ENCODE results near the gene SPRYD3. TPM values are rescaled to one million over a fixed set of nuclear protein-coding genes. Genes with fewer than 3 reads are reported as not detected.
A peak's percentile ranks its signal among the peaks of the same experiment; 100 is the strongest.
"Not testable (repeated sequence)": the region's sequence is repeated elsewhere in the genome, so short reads cannot be mapped to it uniquely, and the experiment has no call there.

Gene SPRYD3
- total RNA-seq, 2 experiments from 2014 or later, result 19.0 to 20.2 TPM

DNA sequence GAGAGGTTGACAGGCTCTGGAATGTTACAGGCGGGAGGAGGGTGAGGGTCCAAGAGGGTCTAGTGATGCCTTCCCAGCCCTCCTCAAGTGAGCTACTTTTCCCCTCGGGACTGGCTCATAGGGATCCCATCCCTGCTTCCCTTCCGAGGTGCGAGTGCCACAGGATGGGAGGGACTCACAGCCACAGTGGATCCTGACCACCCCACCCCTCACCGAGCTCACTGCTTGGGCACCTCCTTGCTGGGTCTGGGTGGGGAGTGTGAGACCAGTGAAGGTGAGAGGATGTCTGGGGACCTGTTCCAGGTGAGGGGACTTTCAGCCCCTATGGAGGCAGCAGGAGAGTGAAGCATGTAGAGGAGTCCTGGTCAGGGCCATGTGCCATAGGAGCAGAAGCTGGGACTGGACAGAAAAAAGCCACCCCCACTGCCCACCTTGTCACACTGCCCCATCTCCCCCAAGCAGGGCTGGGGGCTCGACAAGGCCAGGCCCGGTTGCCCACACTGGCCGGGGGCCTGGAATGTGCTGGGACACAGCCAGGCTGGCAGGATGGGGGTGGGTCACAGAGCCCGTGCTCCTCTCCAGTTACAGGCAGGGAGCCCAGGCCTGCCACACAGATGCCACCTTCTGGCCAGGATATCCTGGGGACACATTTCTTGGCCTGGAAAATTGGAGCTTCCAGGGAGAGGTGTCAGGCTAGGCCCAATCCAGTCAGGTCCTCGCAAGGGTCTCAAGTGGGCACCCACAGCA lies 31.0 kb downstream of the SPRYD3 start:
- no peak for DNase-seq
- Mint-ChIP-seq H3K9me3 (no peaks in the 10 kb centered on the region), H3K27me3 (peaks cover 10% of the 10 kb centered on the region), H3K27ac (peak overlapping the region; percentile 13), H3K36me3 (ENCODE audit: low read depth) (no peaks in the 10 kb centered on the region), H3K4me3 (peak overlapping the region; percentile 32), H3K4me1 (peaks cover 30% of the 10 kb centered on the region)
- CTCF ChIA-PET, result interaction anchor here (0.6 to 3.1 kb wide), 14 partner anchors 8 to 1082 kb away, joined by 3 to 20 read pairs (median 4); partner anchors contain the start of genes EIF4B and SOAT2
- POLR2A ChIA-PET, result no interaction called here

GRCh38 chr12:53047221-53048032 lies 31.8 kb downstream of the SPRYD3 start:
- POLR2A ChIA-PET, result no interaction called here
- Mint-ChIP-seq H3K27ac (peak overlapping the region; percentile 13), H3K36me3 (ENCODE audit: low read depth) (no peaks in the 10 kb centered on the region)

DNA sequence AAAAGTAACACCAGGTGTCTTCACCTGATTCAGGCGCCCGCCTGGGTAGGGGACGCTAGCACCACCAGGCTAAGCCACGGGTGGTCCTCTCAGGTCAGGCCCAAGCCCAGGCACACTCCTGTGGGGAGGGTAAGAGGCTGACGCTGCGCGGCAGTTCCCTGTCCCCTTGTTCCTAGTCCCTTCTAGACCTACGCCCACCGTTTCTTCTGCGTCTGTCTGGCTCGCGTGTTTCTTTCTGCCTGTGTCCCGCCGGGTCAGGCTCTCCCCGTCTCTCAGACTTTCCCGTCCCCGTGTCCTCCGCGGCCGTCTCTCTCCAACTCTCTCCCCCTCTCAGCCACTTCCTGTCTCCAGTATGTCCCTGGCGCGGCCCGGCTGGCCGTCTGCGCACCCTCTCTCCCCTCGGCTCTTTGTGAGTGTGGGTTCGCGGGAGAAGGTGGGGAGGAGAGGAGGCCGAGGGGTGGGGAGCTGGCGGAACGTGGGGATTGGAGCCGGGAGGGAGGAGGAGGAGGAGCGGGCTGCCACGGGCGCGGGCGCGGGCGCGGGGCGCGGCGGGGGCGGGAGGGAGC lies 32.5 kb downstream of the SPRYD3 start:
- CTCF ChIA-PET, result interaction anchor here (0.6 to 3.1 kb wide), 9 partner anchors 8 to 370 kb away, joined by 3 to 20 read pairs (median 8); partner anchors contain the start of genes SOAT2 and SPRYD3
- DNase-seq, result peak; percentile 42
- POLR2A ChIA-PET, result no interaction called here
- H3K9me3 Mint-ChIP-seq, result no peaks in the 10 kb centered on the region
- peaks cover 2% of the 10 kb centered on the region for H3K36me3 Mint-ChIP-seq (ENCODE audit: low read depth)
- H3K27me3 Mint-ChIP-seq, result peaks cover 10% of the 10 kb centered on the region
- peaks cover 30% of the 10 kb centered on the region for H3K4me1 Mint-ChIP-seq
- H3K4me3 Mint-ChIP-seq, result peak overlapping the region; percentile 92
- peak overlapping the region; percentile 87 for H3K27ac Mint-ChIP-seq

More at GRCh38 chr12:53047221-53048032, 31.8 kb downstream of the SPRYD3 start:
- DNase-seq, result peak; percentile 59
- Mint-ChIP-seq H3K27me3 (peaks cover 10% of the 10 kb centered on the region), H3K4me1 (peaks cover 30% of the 10 kb centered on the region), H3K9me3 (no peaks in the 10 kb centered on the region), H3K4me3 (peak overlapping the region; percentile 32)
- CTCF ChIA-PET, result interaction anchor here (0.6 to 3.1 kb wide), 11 partner anchors 9 to 246 kb away, joined by 3 to 20 read pairs (median 5); partner anchors contain the start of genes EIF4B and SOAT2

DNA sequence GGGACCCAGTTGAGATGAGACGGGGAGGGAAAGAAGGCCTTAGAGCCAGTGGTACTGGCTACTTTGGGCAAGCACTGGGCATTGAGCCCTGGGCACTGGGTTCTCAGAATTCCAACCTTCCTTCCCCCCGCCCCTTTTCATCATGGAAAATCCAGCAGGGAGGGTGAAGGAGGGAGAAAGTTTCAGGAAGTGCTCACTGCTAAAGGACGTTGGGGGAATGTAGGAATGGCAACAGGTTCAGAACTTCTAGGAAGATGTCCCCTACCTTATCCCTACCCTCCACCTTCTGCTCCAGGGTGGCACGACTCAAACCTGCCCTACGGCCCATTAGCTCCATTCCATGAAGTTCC lies 33.5 kb downstream of the SPRYD3 start:
- peak overlapping the region; percentile 92 for H3K4me3 Mint-ChIP-seq

GRCh38 chr12:53044896-53045695 lies 34.1 kb downstream of the SPRYD3 start:
- Mint-ChIP-seq H3K27ac (no peak overlapping the region), H3K36me3 (ENCODE audit: low read depth) (peaks cover 14% of the 10 kb centered on the region), H3K9me3 (no peaks in the 10 kb centered on the region), H3K4me1 (peaks cover 30% of the 10 kb centered on the region), H3K27me3 (peaks cover 10% of the 10 kb centered on the region), H3K4me3 (no peak overlapping the region)
- DNase-seq, result no peak
- ChIA-PET POLR2A (no interaction called here), CTCF (interaction anchor here (0.6 to 3.2 kb wide), 7 partner anchors 9 to 178 kb away, joined by 3 to 13 read pairs (median 4); partner anchors contain the start of gene IGFBP6)

More for the DNA sequence above, 33.5 kb downstream of the SPRYD3 start:
- ChIA-PET POLR2A (no interaction called here), CTCF (interaction anchor here (1.1 to 3.2 kb wide), 7 partner anchors 9 to 52 kb away, joined by 3 to 13 read pairs (median 8); partner anchors contain the start of genes IGFBP6 and SPRYD3)
- Mint-ChIP-seq H3K4me1 (peaks cover 30% of the 10 kb centered on the region), H3K27ac (no peak overlapping the region), H3K27me3 (peaks cover 10% of the 10 kb centered on the region), H3K9me3 (no peaks in the 10 kb centered on the region), H3K36me3 (ENCODE audit: low read depth) (peaks cover 9% of the 10 kb centered on the region)
- DNase-seq, result no peak

GRCh38 chr12:53044052-53044581 lies 35.1 kb downstream of the SPRYD3 start:
- H3K9me3 Mint-ChIP-seq, result no peaks in the 10 kb centered on the region
- H3K36me3 Mint-ChIP-seq (ENCODE audit: low read depth), result peaks cover 21% of the 10 kb centered on the region
- ChIA-PET CTCF (interaction anchor here (1.3 to 3.2 kb wide), 5 partner anchors 10 to 36 kb away, joined by 3 to 13 read pairs (median 6); partner anchors contain the start of gene SPRYD3), POLR2A (no interaction called here)
- H3K27ac Mint-ChIP-seq, result no peak overlapping the region
- H3K4me1 Mint-ChIP-seq, result peaks cover 32% of the 10 kb centered on the region
- DNase-seq, result no peak
- H3K27me3 Mint-ChIP-seq, result peaks cover 10% of the 10 kb centered on the region
- no peak overlapping the region for H3K4me3 Mint-ChIP-seq

DNA sequence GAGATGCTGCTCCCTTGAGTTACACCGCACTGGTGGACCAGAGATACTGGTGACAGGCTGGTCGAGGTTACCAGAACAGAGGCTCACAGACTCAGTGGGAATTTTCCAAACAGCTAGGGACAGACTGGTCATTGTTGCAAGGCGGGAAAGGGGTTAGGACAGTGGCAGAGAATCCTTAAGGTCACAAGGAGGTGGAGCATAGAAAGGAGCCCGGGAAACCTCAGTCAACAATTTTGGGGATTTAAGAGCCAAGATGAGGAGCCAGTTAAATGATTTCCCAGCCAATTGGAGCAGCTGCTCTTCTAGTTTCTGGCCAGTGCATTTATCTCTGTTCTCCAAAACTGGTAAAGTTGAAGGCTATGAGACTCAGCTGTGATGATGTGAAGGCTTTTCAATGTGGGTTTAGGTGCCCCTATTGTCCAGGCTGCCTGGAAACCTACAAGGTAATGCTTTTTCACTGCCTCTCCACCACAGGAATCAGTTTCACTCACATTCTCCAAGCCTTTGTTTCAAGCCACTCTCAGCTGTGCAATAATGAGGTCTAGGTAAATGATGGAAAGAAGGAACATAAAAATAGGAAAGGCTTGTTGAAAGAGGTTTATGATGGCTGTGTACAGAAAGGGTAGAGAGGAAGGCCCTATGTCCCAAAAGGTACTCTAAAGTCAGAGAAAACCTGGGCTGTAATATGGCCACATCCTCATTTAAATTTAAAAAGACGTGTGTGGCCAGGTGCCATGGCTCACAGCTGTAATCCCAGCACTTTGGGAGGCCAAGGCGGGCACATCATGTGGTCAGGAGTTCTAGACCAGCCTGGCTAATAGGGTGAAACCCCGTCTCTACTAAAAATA lies 36.4 kb downstream of the SPRYD3 start:
- H3K4me3 Mint-ChIP-seq, result no peak overlapping the region
- ChIA-PET CTCF (interaction anchor here (1.3 to 3.2 kb wide), 3 partner anchors 11 to 56 kb away, joined by 3 to 13 read pairs (median 4); partner anchors contain the start of gene SPRYD3), POLR2A (no interaction called here)
- H3K27me3 Mint-ChIP-seq, result peaks cover 10% of the 10 kb centered on the region
- H3K27ac Mint-ChIP-seq, result peak overlapping the region; percentile 43
- DNase-seq, result no peak
- H3K36me3 Mint-ChIP-seq (ENCODE audit: low read depth), result peaks cover 33% of the 10 kb centered on the region
- H3K9me3 Mint-ChIP-seq, result no peaks in the 10 kb centered on the region
- H3K4me1 Mint-ChIP-seq, result peaks cover 35% of the 10 kb centered on the region

- Mint-ChIP-seq H3K27ac (no peak overlapping the region), H3K4me3 (no peak overlapping the region), H3K27me3 (peaks cover 3% of the 10 kb centered on the region), H3K9me3 (no peaks in the 10 kb centered on the region), H3K4me1 (peaks cover 24% of the 10 kb centered on the region), H3K36me3 (ENCODE audit: low read depth) (peaks cover 49% of the 10 kb centered on the region)
- ChIA-PET POLR2A (no interaction called here), CTCF (interaction anchor here (0.9 to 3.0 kb wide), 3 partner anchors 9 to 281 kb away, joined by 3 to 15 read pairs (median 3); partner anchors contain the start of genes AAAS and TNS2)
- no peak for DNase-seq
These were observed 39.3 kb downstream of the SPRYD3 start for GRCh38 chr12:53039851-53040250.

DNA sequence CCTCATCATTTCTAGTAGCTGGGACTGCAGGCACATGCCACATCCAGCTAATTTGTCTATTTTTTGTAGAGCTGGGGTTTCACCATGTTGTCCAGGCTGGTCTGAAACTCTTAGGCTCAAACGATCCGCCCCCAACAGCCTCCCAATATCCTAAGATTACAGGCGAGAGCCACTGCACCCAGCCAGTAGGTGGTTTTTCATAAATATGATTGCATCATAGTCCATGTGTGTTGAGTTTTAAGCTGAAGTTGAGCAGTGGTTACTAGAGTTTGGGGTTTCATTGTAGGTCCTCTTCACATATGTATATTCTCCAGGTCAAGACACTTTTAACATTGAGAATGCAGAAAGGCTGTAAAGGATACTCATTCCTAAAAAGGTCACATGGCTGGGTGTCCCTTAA lies 42.4 kb downstream of the SPRYD3 start:
- Mint-ChIP-seq H3K4me3 (no peak overlapping the region), H3K4me1 (peaks cover 34% of the 10 kb centered on the region), H3K9me3 (no peaks in the 10 kb centered on the region), H3K27me3 (no peaks in the 10 kb centered on the region), H3K27ac (peak overlapping the region; percentile 38), H3K36me3 (ENCODE audit: low read depth) (peaks cover 67% of the 10 kb centered on the region)
- POLR2A ChIA-PET, result no interaction called here
- no peak for DNase-seq
- CTCF ChIA-PET, result no interaction called here

DNA sequence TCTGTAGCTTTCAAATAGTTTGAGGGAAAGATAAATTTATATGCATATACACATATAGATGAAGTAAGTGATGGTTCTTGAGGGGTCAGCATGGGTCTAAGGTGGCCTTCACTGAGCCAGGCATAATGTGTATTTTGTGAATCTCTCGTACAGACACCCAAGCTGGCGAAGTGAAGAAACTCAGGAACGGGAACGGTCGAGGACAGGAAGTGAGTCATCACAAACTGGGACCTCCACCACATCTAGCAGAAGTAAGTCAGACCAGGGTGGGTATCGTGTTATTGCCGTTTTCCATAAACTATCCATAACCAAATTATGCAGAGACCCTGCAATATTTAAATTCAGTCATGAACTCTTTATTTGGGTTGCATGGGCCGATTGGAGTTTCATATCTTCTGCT lies 44.7 kb downstream of the SPRYD3 start:
- Mint-ChIP-seq H3K36me3 (ENCODE audit: low read depth) (peaks cover 66% of the 10 kb centered on the region), H3K27me3 (no peaks in the 10 kb centered on the region)
- POLR2A ChIA-PET, result no interaction called here

DNA sequence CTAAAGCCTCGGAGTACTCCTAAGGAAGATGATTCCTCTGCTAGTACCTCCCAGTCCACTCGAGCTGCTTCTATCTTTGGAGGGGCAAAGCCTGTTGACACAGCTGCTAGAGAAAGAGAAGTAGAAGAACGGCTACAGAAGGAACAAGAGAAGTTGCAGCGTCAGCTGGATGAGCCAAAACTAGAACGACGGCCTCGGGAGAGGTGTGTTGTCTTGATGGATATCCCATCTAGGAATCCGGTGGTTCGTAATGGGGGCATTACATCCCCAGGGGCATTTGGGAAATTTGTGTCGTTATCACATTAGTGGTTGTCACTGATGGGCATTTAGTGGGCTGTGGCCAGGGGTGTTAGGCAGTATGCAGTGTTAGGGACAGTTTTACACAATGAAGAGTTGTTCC lies 45.4 kb downstream of the SPRYD3 start:
- H3K4me1 Mint-ChIP-seq, result peaks cover 25% of the 10 kb centered on the region
- H3K9me3 Mint-ChIP-seq, DNase-seq, POLR2A ChIA-PET, H3K27ac Mint-ChIP-seq, H3K27me3 Mint-ChIP-seq, H3K4me3 Mint-ChIP-seq: not testable (repeated sequence)
- CTCF ChIA-PET, result interaction anchor here (1.1 to 1.8 kb wide), 2 partner anchors 11 to 46 kb away, joined by 4 read pairs; partner anchors contain the start of gene SPRYD3
- peaks cover 60% of the 10 kb centered on the region for H3K36me3 Mint-ChIP-seq (ENCODE audit: low read depth)

More for the DNA sequence above, 44.7 kb downstream of the SPRYD3 start:
- CTCF ChIA-PET, result interaction anchor here (1.1 to 1.8 kb wide), 2 partner anchors 11 to 45 kb away, joined by 4 read pairs; partner anchors contain the start of gene SPRYD3
- Mint-ChIP-seq H3K4me1 (peaks cover 31% of the 10 kb centered on the region), H3K27ac (peak overlapping the region; percentile 64), H3K4me3 (no peak overlapping the region), H3K9me3 (no peaks in the 10 kb centered on the region)
- DNase-seq, result no peak
